Glutamatergic neuron (in vitro differentiated cells): ENCODE results near the gene MAU2. TPM values are rescaled to one million over a fixed set of nuclear protein-coding genes. Genes with fewer than 3 reads are reported as not detected.
"Not testable (repeated sequence)": the region's sequence is repeated elsewhere in the genome, so short reads cannot be mapped to it uniquely, and the experiment has no call there.

Experiments used
- DNase-seq: peaks from one replicate; pipeline ENCODE4 v3.0.0; 2022
- H3K27ac Mint-ChIP-seq: one replicate; pipeline ENCODE4 v1.8.0; 2020; ENCODE audit warnings: mild to moderate bottlenecking, mixed read lengths, inconsistent platforms; ENCODE audit not compliant: unreplicated experiment
- H3K27me3 Mint-ChIP-seq: one replicate; pipeline ENCODE4 v1.8.0; 2020; ENCODE audit warnings: mild to moderate bottlenecking, moderate library complexity, mixed read lengths, inconsistent platforms; ENCODE audit not compliant: unreplicated experiment
- H3K36me3 Mint-ChIP-seq: one replicate; pipeline ENCODE4 v1.8.0; 2020; ENCODE audit warnings: mild to moderate bottlenecking, mixed read lengths, inconsistent platforms; ENCODE audit not compliant: unreplicated experiment
- H3K4me1 Mint-ChIP-seq: one replicate; pipeline ENCODE4 v1.8.0; 2020; ENCODE audit warnings: mild to moderate bottlenecking, low read depth, mixed read lengths, inconsistent platforms; ENCODE audit not compliant: unreplicated experiment
- H3K4me3 Mint-ChIP-seq: one replicate; pipeline ENCODE4 v1.8.0; 2020; ENCODE audit warnings: mild to moderate bottlenecking, mixed read lengths, inconsistent platforms; ENCODE audit not compliant: unreplicated experiment
- H3K9me3 Mint-ChIP-seq: one replicate; pipeline ENCODE4 v1.8.0; 2020; ENCODE audit warnings: mild to moderate bottlenecking, moderate library complexity, mixed read lengths, inconsistent platforms; ENCODE audit not compliant: unreplicated experiment
- total RNA-seq: library from RNA; stranded (reverse); fragmentation: NEBNext Ultra II Directional; extraction: Animal tissue kit (Norgen Biotek cat#: 25700); gene quantifications from one replicate; pipeline ENCODE4 v1.2.1, GENCODE V29; 2021; ENCODE audit not compliant: unreplicated experiment
- TF ChIP-seq, protein P1 (sequence below): fragments of 200-600 bp; sonication (generic); IDR thresholded peaks from one replicate; pipeline ENCODE4 v1.5.0; 2021; ENCODE audit not compliant: partially characterized antibody, unreplicated experiment

The MAU2 gene
- total RNA-seq, 1 donor from 2014 or later = 107 TPM

GRCh38 chr19:19385896-19386869, 65.6 kb downstream of the MAU2 start:
- H3K4me1 Mint-ChIP-seq = peaks cover 19% of the 10 kb centered on the region
- H3K27ac Mint-ChIP-seq = no peak overlapping the region
- H3K36me3 Mint-ChIP-seq = peaks cover 7% of the 10 kb centered on the region
- H3K4me3 Mint-ChIP-seq = peak overlapping the region; percentile 82
- H3K27me3 Mint-ChIP-seq = peaks cover 3% of the 10 kb centered on the region
- TF ChIP-seq, protein P1, sequence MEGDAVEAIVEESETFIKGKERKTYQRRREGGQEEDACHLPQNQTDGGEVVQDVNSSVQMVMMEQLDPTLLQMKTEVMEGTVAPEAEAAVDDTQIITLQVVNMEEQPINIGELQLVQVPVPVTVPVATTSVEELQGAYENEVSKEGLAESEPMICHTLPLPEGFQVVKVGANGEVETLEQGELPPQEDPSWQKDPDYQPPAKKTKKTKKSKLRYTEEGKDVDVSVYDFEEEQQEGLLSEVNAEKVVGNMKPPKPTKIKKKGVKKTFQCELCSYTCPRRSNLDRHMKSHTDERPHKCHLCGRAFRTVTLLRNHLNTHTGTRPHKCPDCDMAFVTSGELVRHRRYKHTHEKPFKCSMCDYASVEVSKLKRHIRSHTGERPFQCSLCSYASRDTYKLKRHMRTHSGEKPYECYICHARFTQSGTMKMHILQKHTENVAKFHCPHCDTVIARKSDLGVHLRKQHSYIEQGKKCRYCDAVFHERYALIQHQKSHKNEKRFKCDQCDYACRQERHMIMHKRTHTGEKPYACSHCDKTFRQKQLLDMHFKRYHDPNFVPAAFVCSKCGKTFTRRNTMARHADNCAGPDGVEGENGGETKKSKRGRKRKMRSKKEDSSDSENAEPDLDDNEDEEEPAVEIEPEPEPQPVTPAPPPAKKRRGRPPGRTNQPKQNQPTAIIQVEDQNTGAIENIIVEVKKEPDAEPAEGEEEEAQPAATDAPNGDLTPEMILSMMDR = no peak
- H3K9me3 Mint-ChIP-seq = peaks cover 2% of the 10 kb centered on the region
- peak; percentile 74 for DNase-seq

GRCh38 chr19:19387108-19387507, 66.5 kb downstream of the MAU2 start:
- peak overlapping the region; percentile 22 for H3K27ac Mint-ChIP-seq
- H3K4me3 Mint-ChIP-seq = peak overlapping the region; percentile 82
- peaks cover 7% of the 10 kb centered on the region for H3K36me3 Mint-ChIP-seq
- H3K9me3 Mint-ChIP-seq = no peaks in the 10 kb centered on the region
- TF ChIP-seq, protein P1 = no peak
- peaks cover 22% of the 10 kb centered on the region for H3K4me1 Mint-ChIP-seq
- H3K27me3 Mint-ChIP-seq = peaks cover 3% of the 10 kb centered on the region
- no peak for DNase-seq

GRCh38 chr19:19388568-19389555, 68.2 kb downstream of the MAU2 start:
- H3K36me3 Mint-ChIP-seq = peaks cover 7% of the 10 kb centered on the region
- peak overlapping the region; percentile 21 for H3K4me3 Mint-ChIP-seq
- H3K9me3 Mint-ChIP-seq = no peaks in the 10 kb centered on the region
- TF ChIP-seq, protein P1 = no peak
- peaks cover 22% of the 10 kb centered on the region for H3K4me1 Mint-ChIP-seq
- no peak for DNase-seq
- no peak overlapping the region for H3K27ac Mint-ChIP-seq
- H3K27me3 Mint-ChIP-seq = peaks cover 1% of the 10 kb centered on the region

GRCh38 chr19:19389683-19390082, 69.1 kb downstream of the MAU2 start:
- H3K4me3 Mint-ChIP-seq, DNase-seq, H3K27ac Mint-ChIP-seq, H3K9me3 Mint-ChIP-seq, H3K36me3 Mint-ChIP-seq, H3K27me3 Mint-ChIP-seq: not testable (repeated sequence)
- H3K4me1 Mint-ChIP-seq = peaks cover 22% of the 10 kb centered on the region

GRCh38 chr19:19394333-19394732, 73.7 kb downstream of the MAU2 start:
- H3K9me3 Mint-ChIP-seq, H3K36me3 Mint-ChIP-seq, H3K4me1 Mint-ChIP-seq, H3K27me3 Mint-ChIP-seq, H3K27ac Mint-ChIP-seq, H3K4me3 Mint-ChIP-seq, DNase-seq: not testable (repeated sequence)
